HL-60 (cell line): ENCODE results near the gene C2orf42.

ENCODE experiments used
- DNase-seq, 2 experiments: peaks; one replicate each; pipeline ENCODE4 v3.0.0-alpha.2; 2010 to 2020; ENCODE audit warnings: low read depth in 1 of 2, low spot score in 1 of 2
- H3K27ac ChIP-seq: fragments of 250-450 bp; sonication (Bioruptor Pico); replicated peaks from 2 replicates; pipeline ENCODE4 v1.5.1; 2020; ENCODE audit warnings: mild to moderate bottlenecking, moderate library complexity
- H3K27me3 ChIP-seq: fragments of 250-450 bp; sonication (Bioruptor Pico); 2 replicates; pipeline ENCODE4 v1.5.1; 2021; ENCODE audit warnings: mild to moderate bottlenecking, moderate library complexity; ENCODE audit not compliant: insufficient read depth, poor library complexity, severe bottlenecking
- H3K4me3 ChIP-seq: replicated peaks from 2 replicates; pipeline ENCODE4 v1.5.1; 2011; ENCODE audit warnings: mild to moderate bottlenecking, control low read depth, low read length; ENCODE audit not compliant: insufficient read depth
- GABPA ChIP-seq: IDR thresholded peaks from 2 replicates; pipeline ENCODE4 v1.6.1; 2012; ENCODE audit warnings: low read depth
- POLR2AphosphoS5 ChIP-seq: IDR thresholded peaks from 2 replicates; pipeline ENCODE4 v1.6.1; 2012; ENCODE audit warnings: low read depth
- SPI1 ChIP-seq: IDR thresholded peaks from 2 replicates; pipeline ENCODE4 v1.6.1; 2012; ENCODE audit warnings: low read depth, mild to moderate bottlenecking, borderline replicate concordance
- TF ChIP-seq, protein P1 (sequence below): IDR thresholded peaks from one replicate; pipeline ENCODE4 v1.5.1; 2011; ENCODE audit warnings: low read length, control low read depth, inconsistent platforms; ENCODE audit not compliant: insufficient read depth
- TF ChIP-seq, protein P2 (sequence below): IDR thresholded peaks from 2 replicates; pipeline ENCODE4 v1.6.1; 2012; ENCODE audit warnings: low read depth; ENCODE audit not compliant: insufficient replicate concordance

The C2orf42 gene

DNA sequence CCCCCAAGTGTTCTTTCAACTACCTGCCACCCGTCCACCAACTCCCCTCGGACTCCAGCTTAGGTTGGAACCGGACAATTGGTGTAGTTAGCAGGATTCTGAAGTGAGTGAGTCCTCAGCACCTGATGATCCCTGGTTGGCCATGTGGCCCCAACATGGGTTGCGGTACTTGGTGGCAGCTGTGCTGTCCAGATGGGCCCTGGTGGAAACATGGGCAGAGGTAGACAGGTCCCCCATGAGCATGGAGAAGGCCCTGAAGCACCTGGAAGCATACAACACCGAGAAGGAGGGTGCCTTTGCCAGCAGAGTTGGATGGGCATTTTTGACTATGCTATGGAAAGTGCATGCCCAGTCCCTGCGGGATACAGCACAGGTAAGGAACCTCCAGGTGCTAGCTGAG is 11.0 kb upstream of the C2orf42 start:
- no peak for TF ChIP-seq GABPA
- TF ChIP-seq, protein P1, sequence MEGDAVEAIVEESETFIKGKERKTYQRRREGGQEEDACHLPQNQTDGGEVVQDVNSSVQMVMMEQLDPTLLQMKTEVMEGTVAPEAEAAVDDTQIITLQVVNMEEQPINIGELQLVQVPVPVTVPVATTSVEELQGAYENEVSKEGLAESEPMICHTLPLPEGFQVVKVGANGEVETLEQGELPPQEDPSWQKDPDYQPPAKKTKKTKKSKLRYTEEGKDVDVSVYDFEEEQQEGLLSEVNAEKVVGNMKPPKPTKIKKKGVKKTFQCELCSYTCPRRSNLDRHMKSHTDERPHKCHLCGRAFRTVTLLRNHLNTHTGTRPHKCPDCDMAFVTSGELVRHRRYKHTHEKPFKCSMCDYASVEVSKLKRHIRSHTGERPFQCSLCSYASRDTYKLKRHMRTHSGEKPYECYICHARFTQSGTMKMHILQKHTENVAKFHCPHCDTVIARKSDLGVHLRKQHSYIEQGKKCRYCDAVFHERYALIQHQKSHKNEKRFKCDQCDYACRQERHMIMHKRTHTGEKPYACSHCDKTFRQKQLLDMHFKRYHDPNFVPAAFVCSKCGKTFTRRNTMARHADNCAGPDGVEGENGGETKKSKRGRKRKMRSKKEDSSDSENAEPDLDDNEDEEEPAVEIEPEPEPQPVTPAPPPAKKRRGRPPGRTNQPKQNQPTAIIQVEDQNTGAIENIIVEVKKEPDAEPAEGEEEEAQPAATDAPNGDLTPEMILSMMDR: no peak
- TF ChIP-seq, protein P2, sequence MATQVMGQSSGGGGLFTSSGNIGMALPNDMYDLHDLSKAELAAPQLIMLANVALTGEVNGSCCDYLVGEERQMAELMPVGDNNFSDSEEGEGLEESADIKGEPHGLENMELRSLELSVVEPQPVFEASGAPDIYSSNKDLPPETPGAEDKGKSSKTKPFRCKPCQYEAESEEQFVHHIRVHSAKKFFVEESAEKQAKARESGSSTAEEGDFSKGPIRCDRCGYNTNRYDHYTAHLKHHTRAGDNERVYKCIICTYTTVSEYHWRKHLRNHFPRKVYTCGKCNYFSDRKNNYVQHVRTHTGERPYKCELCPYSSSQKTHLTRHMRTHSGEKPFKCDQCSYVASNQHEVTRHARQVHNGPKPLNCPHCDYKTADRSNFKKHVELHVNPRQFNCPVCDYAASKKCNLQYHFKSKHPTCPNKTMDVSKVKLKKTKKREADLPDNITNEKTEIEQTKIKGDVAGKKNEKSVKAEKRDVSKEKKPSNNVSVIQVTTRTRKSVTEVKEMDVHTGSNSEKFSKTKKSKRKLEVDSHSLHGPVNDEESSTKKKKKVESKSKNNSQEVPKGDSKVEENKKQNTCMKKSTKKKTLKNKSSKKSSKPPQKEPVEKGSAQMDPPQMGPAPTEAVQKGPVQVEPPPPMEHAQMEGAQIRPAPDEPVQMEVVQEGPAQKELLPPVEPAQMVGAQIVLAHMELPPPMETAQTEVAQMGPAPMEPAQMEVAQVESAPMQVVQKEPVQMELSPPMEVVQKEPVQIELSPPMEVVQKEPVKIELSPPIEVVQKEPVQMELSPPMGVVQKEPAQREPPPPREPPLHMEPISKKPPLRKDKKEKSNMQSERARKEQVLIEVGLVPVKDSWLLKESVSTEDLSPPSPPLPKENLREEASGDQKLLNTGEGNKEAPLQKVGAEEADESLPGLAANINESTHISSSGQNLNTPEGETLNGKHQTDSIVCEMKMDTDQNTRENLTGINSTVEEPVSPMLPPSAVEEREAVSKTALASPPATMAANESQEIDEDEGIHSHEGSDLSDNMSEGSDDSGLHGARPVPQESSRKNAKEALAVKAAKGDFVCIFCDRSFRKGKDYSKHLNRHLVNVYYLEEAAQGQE: no peak
- TF ChIP-seq SPI1: no peak
- no peak for TF ChIP-seq POLR2AphosphoS5
- no peak overlapping the region for H3K4me3 ChIP-seq
- no peak for DNase-seq
- no peak overlapping the region for H3K27ac ChIP-seq
- H3K27me3 ChIP-seq: no peaks in the 10 kb centered on the region

DNA sequence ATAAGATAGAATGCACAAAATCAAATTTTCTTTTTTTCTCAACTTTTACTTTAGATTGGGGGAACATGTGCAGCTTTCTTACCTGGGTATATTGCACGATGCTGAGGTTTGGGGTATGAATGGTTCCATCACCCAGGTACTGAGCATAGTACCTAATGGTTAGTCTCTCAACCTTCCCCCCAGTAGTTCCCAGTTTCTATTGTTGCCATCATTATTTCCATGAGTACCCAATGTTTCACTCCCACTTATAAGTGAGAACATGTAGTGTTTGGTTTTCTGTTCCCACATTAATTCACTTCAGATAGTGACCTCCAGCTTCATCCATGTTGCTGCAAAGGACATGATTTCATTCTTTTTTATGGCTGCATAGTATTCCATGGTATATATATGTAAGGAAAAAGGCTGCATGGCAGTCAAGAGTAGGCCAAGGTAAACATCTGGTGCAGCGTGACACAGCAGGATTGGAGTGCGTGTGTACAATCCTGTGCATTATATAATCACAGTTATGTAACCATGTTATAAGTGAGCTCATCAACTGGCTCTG is 10.5 kb upstream of the C2orf42 start:
- no peak for DNase-seq
- H3K4me3 ChIP-seq: no peak overlapping the region
- H3K27me3 ChIP-seq: no peaks in the 10 kb centered on the region
- H3K27ac ChIP-seq: no peak overlapping the region
- TF ChIP-seq POLR2AphosphoS5: no peak
- TF ChIP-seq SPI1: no peak
- TF ChIP-seq, protein P2: no peak
- TF ChIP-seq, protein P1: no peak
- no peak for TF ChIP-seq GABPA

DNA sequence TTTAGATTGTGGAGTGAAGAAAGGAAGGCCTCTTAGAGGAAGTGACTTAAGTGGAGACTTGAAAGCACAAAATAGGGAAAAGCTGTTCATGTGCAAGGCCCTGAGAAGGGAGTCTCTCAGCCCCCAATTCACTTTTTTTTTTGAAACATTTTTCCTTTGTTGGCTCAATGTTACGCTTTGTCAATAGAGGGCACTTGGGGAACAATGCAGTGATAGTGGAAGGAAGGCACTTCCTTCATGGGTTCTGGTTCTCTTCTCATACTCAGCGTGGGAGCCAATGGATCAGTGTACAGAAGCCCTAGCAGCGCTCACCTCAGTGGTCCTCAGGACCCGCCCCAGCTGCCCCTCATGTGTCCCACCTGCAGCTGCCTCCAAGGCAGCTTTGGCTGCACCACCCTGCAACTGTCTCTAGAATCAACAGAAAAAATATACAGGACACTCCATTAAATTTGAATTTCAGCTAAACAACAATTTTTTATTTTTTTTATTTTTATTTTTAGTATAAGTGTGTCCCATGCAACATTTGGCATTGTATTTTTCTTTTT is 8.6 kb upstream of the C2orf42 start:
- Histone ChIP-seq H3K4me3 (no peak overlapping the region), H3K27ac (no peak overlapping the region), H3K27me3 (no peaks in the 10 kb centered on the region)
- DNase-seq: no peak
- TF ChIP-seq, protein P1: no peak
- TF ChIP-seq, protein P2: no peak
- no peak for TF ChIP-seq POLR2AphosphoS5
